Measurements from ENCODE around the gene DRD1.
"Not testable (repeated sequence)": the region's sequence is repeated elsewhere in the genome, so short reads cannot be mapped to it uniquely, and the experiment has no call there.

DRD1 gene

GRCh38 chr5:175422058-175422457 lies 21.9 kb downstream of the DRD1 start:
- no peak for DNase-seq

- no peak for DNase-seq
These were observed 23.6 kb downstream of the DRD1 start for GRCh38 chr5:175420383-175420782.

- DNase-seq, result no peak
These were observed 25.7 kb downstream of the DRD1 start for GRCh38 chr5:175418251-175418650.

GRCh38 chr5:175417384-175417783 lies 26.6 kb downstream of the DRD1 start:
- DNase-seq, result no peak

GRCh38 chr5:175415303-175415702 lies 28.7 kb downstream of the DRD1 start:
- no peak for DNase-seq

GRCh38 chr5:175410926-175411325 lies 33.1 kb downstream of the DRD1 start:
- DNase-seq, result no peak

GRCh38 chr5:175406300-175406699 lies 37.7 kb downstream of the DRD1 start:
- no peak for DNase-seq

- DNase-seq, result not testable (repeated sequence)
These were observed 46.2 kb downstream of the DRD1 start for GRCh38 chr5:175397590-175398297.

- not testable (repeated sequence) for DNase-seq
These were observed 48.6 kb downstream of the DRD1 start for GRCh38 chr5:175395430-175395829.

- DNase-seq, result no peak
These were observed 49.4 kb downstream of the DRD1 start for GRCh38 chr5:175394601-175395000.

- no peak for DNase-seq
These were observed 50.1 kb downstream of the DRD1 start for GRCh38 chr5:175393897-175394296.

GRCh38 chr5:175392236-175392635 lies 51.7 kb downstream of the DRD1 start:
- DNase-seq, result no peak

- DNase-seq, result no peak
These were observed 53.5 kb downstream of the DRD1 start for GRCh38 chr5:175390352-175391083.

All from NCI-H1105 (cell line).